GM12873 (cell line): ENCODE data around the gene SMOC1.

Experiments used
- CTCF ChIP-seq: IDR thresholded peaks from 2 replicates; pipeline ENCODE4 v1.5.1; 2012; ENCODE audit warnings: low read depth, mild to moderate bottlenecking, moderate library complexity, low read length, control low read depth; ENCODE audit not compliant: insufficient read depth; ENCODE audit errors: missing control alignments

SMOC1 gene

GRCh38 chr14:70005281-70005805 is 126.1 kb downstream of the SMOC1 start:
- no peak for TF ChIP-seq CTCF

- TF ChIP-seq CTCF, result no peak
Measured at GRCh38 chr14:70006699-70007098, 127.5 kb downstream of the SMOC1 start.

DNA sequence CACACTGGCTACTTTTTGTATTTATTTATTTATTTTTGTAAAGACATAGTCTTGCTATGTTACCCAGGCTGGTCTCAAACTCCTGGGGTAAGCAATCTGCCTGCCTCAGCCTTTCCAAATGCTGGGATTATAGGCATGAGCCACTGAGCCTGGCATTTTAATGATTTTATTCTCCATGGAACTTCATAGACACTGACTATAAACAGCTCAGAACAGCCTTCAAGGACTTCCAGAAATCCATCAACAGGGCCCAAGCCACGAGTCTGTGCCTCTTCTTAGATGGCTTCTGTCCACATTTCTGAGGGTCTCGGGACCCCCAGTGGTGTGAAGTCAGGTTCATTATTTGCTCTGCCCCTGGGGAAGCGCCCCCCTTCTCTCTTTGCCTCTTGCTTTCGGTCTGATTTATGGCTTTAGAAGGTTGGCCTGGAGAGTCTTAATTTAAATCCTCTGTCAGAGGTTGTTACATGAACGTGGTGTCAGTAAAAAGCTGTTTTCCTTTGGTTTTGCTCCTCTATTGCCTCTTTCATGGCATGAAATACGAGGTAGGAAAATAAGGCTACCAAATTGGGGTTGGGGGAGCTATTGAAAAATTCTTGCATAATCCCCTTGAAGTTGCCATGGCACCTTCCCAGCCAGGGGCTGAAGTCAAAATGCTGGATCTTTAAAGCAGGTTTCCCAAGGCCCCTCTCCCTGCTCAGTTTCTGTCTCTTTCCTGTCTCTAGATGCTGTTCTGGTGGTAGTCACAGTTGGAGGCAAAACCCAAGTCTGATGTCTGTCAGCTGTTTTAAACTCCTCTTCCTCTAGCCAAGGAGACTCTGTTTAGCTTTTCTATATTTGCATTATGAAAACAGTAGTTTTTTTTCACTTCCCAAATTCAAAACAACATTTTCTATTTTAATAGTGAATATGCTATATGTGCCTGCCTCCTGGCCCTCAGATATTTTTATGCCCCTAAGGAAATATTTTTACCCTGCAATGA is 129.4 kb downstream of the SMOC1 start:
- no peak for TF ChIP-seq CTCF

DNA sequence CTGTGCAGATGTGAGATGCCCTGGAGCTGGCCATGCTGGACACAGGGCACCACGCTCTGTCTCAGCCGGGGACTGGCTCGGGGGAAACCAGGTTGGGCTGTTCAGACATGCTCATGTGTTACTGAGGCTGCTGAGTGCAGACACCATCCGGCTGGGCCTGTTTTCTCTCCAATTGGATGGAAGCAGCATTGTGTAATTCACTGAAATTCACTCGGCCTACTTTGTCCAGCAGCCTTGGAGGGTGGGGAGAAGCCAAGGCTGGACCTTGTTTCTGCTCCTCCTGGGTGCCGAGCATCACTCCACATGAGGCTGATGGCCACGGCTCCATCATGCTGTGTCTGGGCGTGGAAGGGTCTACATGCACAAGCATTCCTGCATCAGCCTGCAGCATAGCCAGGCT is 130.7 kb downstream of the SMOC1 start:
- TF ChIP-seq CTCF, result no peak

DNA sequence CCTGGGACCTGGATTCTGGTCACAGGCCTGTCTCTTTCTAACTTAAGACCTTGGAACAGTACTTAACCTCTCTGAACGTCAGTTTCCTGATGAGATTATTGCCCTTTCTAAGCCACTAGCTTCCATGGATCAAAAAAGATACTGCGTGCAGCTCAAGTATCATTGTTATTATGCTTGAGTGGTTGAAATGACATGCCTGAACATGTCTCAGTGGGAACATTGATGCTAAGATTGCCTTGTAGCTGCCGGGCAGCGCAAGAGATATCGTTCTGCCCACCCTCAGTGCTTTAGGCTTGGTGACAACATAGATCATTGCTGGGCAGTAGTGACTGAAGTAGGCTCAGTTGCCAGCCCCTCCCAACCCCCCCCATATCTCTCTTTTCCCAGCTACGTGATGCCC is 131.9 kb downstream of the SMOC1 start:
- TF ChIP-seq CTCF, result no peak

DNA sequence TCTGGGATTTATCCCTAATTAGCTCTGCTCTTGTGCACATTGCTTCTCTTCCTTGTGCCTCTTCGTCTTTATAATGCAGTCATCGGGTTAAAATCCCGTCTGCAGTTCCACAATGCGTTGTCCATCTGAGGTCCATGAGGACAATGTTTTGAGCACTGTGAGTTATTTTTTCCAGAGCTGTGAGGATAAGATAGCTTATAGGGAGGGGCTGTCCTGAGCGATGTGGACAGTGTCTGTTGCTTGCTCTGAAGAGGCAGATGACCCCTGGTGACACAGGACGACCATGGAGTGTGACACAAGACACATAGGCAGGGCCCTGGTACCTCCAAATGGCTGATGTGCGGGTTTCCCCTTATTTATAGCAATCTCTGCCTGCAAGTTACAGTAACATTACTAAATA is 132.5 kb downstream of the SMOC1 start:
- TF ChIP-seq CTCF, result no peak

- TF ChIP-seq CTCF, result peak; percentile 89
Measured at GRCh38 chr14:70013271-70013873, 134.2 kb downstream of the SMOC1 start.
